HG03108 (cell line): ENCODE measurements around the gene SOX5.
"Not testable (repeated sequence)": the region's sequence is repeated elsewhere in the genome, so short reads cannot be mapped to it uniquely, and the experiment has no call there.

Experiments
- ATAC-seq: cut with Tn5 transposase; IDR thresholded peaks from one replicate; pipeline ENCODE4 v1.9.1; 2021; ENCODE audit warnings: moderate library complexity; ENCODE audit not compliant: unreplicated experiment

Gene SOX5

DNA sequence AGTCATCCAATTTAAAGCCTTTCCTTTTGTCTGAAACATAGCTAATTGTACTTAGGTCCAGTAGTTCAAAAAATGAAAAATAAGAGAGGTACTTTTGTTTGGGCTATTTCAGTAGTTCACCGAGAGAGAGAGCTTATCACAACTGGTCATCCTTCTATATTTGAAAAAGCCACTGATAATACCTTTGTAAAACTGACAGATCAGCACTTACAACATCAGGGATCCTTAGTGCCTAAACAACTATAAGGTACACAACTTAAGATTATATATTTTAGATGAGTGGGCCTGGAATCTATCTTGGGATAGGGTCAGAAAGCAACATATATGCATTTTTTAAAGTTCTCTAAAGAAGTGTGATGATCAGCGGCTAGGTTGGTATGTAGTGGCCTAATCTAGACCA is 97.9 kb downstream of the SOX5 start:
- no peak for ATAC-seq

DNA sequence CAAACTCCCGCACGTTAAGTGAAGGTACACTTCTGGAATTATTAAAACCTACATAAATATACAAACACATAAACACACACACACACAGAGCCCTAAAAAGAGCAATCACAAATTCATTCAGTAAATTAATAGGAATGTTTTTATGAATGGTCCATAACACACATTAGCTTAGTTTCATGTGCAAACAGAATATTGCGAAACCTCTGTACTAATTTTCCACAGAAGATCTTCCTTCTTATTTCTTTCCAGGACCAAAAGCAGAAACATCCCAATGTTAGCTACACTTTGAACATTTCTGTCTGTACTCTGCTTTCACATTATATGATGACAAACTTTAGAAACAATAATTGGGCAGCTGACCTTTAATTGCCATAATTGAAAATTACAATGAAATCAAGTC is 101.6 kb downstream of the SOX5 start:
- no peak for ATAC-seq

DNA sequence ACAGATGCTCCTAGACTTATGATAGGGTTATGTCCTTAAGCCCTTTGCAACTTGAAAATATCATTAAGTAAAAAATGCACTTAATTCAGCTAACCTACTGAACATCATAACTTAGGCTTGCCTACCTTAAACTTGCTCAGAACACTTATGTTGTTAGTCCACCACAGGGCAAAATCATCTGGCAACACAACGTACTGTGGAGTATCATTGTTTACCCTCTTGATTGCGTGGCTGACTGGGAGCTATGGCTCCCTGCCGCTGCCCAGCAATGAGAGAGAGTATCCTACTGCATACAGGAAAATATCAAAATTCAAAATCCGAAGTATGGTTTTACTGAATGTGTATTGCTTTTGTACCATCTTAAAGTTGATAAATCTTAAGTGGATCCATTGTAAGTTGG is 105.5 kb downstream of the SOX5 start:
- ATAC-seq = no peak

DNA sequence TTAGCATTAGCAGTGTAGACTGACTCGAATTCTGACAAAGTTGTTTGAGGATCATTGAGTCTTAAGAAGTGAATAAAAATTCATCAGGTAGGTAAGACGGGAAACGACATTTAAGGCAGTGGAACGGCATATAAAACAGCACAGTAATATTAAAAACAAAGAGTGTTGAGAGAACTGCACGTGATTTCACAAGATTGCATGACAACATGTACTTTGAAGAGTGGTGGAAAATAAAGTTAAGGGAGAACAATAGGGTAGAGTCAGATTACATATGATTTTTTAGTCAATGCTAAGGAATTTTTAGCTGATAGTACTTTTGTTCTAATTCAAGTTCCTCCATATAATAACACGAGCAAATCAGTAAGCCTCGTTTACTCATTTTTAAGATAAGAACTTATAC is 115.4 kb downstream of the SOX5 start:
- ATAC-seq = no peak

DNA sequence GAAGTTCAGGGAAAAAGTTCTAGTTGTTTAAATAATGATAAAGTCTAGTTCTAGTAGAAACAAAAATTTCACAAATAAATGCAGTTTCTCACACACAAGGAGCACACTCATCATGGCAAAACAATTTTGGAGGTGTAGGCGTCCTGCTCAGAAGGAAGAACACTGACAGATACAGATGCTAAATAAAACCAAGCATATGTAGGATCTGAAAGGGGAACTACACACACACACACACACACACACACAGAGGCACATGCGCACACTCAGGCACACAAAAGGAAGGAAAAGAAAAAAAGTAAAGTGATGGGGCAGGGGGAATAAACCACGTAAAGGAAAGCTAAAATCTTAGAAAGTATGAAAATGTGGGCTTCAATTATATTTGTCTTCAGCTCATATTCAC is 117.7 kb downstream of the SOX5 start:
- ATAC-seq = no peak

DNA sequence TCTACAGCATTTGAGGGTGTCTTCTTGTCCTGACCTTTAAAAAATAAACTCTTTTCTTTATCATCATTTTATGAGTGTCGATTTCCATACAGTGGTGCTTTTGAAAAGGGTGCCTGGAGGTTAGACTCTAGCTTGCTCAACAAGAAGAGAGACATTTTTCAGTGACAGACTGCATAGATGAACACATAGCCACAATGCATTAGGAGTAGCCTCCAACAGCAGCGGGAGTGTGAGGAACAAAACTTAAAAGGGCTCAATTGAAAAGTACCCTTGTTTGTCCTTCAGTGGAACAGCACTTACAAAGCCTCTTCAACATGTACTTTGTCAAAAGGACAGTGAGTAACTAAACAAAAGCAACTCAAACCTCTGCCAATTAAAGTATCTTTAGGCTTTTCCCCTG is 119.3 kb downstream of the SOX5 start:
- ATAC-seq = no peak

DNA sequence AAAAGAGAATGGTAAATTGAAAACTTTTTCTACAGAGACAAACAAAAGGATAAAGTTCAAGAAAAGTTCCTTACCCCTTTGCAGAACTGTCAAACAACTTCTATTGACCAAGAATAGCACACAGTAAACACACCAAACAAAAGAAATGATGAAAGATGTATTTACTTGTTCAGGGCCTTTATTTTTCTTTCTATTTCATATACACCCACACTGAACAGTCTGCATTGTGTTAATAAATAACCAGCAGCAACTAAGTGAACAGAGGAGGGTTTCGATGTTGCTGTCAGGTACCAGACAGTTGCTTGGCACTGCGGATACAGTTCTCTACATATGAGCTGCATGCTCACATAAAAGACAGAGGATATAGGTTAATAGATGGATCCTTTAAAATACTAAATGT is 122.1 kb downstream of the SOX5 start:
- ATAC-seq = no peak

DNA sequence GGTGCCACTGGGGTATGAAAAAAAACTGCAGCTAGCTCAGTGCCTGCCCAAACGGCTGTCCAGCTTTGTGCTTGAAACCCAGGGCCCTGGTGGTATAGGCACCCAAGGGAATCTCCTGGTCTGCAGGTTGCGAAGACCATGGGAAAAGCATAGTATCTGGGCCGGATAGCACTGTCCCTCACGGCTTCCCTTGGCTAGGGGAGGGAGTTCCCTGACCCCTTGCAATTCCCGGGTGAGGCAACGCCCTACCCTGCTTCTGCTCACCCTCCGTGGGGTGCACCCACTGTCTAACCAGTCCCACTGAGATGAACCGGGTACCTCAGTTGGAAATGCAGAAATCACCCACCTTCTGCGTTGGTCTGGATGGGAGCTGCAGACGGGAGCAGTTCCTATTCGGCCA is 124.3 kb downstream of the SOX5 start:
- not testable (repeated sequence) for ATAC-seq

DNA sequence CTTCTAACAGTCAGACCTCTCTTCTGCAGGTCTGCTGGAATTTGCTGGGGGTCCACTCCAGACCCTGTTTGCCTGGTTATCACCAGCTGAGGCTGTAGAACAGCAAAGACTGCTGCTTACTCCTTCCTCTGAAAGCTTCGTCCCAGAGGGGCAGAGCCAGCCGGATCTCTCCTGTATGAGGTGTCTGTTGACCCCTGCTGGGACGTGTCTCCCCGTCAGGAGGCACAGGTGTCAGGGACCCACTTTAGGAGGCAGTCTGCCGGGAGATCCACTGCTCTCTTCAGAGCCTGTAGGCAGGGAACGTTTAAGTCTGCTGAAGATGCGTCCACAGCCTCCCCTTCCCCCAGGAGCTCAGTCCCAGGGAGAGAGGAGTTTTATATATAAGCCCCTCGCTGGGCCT is 125.1 kb downstream of the SOX5 start:
- no peak for ATAC-seq

DNA sequence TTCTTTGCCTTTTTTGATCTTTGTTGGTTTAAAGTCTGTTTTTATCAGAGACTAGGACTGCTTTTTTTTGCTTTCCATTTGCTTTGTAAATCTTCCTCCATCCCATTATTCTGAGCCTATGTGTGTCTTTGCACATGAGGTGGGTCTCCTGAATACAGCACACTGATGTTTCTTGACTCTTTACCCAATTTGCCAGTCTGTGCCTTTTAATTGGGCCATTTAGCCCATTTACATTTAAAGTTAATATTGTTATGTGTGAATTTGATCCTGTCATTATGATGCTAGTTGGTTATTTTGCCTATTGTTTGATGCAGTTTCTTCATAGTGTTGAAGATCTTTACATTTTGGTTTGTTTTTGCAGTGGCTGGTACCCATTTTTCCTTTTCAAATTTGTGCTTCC is 126.6 kb downstream of the SOX5 start:
- ATAC-seq = not testable (repeated sequence)

DNA sequence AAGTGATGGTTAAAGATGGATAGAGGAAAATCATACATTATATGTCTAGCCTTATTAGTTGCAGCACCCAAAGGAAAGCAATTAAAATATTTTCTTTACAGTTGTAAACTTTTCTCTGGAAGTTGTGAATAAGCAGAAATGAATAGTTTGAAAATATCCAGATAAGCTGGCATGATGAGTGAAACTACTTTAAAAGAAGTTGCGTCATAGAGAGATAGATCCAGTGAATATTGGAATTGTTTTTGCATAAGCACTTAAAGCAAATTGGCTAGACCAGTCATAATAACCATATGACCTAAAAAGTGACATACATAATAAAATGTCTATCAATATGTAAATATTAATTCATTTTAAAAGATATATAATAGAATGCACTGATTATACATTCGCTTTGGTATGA is 132.1 kb downstream of the SOX5 start:
- ATAC-seq = no peak

DNA sequence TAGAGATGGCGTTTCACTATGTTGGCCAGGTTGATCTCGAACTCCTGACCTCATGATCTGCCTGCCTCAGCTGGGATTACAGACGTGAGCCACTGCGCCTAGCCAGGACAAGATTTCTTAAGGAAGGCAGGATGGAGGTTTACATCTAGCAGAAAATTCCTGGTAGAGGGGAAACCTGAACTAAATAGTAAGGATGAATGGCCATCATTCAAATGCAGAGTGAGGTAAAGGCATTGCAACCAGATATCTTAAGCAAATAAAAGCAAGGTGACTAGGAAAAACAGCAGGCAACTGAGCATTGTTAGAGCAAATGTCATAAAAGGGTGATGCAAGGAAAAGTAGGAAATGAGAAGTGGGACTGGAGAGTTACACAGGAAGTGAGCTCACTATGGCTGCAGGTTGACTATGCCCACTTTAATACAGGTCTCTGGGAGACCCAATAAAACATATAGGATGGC is 133.0 kb downstream of the SOX5 start:
- ATAC-seq = no peak

DNA sequence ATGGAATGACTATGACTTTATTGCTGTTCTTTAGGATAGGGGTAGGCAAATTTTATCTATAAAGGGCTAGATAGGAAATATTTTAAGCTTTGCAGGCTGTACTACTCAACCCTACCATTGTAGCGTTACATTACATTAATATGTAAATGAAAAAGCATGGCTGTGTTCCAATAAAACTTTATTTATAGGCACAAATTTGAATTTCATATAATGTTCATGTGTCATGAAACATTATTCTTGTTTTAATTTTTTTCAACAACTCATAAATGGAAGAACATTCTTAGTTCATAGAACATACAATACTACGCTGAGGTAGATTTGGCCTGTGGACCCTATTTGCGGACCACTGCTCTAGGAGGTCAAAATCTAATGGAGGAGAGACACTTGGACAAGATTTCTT is 133.7 kb downstream of the SOX5 start:
- no peak for ATAC-seq

DNA sequence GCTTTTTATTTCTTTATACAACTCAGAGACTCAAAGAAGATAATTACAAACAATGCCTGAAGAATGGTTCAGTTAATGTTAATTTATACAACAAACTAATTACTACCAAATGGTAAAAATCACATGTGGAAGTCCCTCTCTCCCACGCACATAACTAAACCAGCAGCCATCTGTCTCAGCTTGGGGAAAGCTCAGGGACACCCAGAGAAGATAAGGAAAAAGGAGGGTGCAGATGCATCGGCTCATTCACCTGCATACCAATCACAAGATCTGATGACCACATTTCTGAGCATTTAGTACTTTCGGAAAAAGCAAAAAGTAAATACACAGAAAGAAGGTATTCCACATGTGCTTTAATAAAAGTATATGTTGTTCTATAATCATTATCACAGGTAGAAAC is 136.3 kb downstream of the SOX5 start:
- no peak for ATAC-seq

DNA sequence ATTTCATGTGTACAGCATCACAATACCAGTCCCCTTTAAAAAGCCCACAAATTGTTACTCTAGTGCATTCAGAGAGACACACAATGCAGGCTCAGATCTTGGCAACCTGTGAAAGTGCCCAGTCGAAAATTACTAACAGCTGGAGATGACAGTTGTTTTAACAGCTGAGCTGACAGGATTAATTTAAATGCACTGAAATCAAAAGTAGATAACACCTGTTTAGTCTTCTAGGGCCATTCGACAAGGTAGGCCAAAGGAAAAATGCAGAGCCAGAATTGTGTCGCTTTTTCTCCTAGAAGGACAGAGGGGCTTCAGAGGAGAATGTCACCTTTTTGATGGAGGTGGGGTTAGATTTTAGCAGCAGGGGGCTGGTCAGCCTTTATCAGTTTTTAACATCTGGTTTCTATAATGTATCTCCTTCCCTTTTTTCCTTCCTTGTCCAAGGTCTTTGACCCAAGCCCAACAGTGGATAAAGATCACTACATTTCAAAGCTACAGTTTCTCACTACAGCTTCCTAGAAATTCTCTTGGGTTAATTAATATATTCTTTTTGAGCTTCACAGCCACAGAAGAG is 139.1 kb downstream of the SOX5 start:
- ATAC-seq = no peak

DNA sequence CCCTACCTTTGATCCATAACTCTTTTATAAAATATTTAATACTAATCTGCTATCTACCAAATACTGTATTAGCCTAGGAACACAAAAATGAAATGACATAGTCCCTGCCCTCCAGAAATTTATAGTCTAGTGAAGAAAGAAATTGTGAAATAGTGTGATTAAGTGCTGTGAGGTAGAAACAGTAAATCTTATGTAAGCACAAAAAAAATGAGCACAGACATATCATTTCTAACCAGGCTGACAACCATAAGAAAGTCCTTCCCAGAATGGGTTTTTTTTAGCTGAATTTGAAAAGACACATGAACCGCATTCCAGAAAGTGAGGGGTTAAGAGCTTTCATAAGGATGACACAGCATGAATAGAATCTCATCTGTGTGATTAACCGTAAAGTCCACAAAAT is 145.9 kb downstream of the SOX5 start:
- no peak for ATAC-seq

DNA sequence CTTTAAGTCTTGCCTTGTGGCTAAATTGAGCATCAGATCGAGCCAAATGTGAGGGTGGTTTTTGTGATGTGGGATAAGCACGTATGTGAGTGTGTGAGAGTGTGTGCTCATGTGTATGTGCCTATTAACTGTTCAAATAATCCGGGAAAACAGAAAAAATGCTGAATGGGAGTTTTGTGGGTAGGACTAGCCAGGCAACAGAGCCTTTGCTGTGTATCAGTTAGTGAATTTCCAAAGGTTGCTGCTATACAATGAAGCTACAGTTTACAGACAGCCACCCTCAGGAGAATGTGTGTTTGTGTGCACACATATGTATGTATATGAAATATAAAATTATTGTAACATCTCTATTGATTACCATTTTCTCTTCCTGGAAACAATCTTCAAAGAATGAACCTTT is 154.0 kb downstream of the SOX5 start:
- ATAC-seq = no peak

DNA sequence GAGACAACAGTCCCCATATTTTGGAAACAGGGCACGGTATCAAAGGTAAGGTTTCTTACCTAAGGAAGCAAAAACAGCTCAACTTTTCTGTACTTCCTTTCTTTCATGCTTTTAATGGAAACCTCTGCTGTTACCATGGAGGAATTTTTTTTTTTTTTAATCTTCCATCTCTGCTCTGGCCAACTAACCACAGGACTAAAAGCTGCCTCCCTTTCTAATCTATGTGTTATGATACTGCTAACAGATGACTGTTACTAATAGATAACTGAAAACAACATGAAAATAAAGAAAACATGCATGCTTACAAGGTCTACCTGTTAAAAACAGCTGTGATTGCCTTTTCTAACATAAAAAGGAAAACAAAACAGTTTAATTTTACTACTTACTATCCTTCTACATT is 168.4 kb downstream of the SOX5 start:
- no peak for ATAC-seq

DNA sequence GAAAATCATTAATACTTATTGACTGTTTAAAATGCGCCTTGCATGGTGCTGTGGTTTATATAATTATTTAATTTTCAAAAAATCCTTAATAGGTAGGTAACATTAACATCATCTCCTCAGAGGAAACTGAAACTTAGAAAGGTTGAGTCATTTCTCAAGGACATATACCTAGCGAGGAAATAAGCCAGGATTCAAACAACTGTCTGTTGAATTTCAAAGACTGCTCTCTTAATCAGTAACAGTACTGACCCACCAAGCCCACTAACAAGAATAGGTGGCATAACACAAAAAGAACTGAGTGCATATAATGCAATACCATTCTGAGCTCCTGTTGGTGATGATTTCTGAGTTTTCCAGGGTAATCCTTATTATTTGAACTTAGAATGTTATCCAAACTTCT is 174.3 kb downstream of the SOX5 start:
- ATAC-seq = no peak

DNA sequence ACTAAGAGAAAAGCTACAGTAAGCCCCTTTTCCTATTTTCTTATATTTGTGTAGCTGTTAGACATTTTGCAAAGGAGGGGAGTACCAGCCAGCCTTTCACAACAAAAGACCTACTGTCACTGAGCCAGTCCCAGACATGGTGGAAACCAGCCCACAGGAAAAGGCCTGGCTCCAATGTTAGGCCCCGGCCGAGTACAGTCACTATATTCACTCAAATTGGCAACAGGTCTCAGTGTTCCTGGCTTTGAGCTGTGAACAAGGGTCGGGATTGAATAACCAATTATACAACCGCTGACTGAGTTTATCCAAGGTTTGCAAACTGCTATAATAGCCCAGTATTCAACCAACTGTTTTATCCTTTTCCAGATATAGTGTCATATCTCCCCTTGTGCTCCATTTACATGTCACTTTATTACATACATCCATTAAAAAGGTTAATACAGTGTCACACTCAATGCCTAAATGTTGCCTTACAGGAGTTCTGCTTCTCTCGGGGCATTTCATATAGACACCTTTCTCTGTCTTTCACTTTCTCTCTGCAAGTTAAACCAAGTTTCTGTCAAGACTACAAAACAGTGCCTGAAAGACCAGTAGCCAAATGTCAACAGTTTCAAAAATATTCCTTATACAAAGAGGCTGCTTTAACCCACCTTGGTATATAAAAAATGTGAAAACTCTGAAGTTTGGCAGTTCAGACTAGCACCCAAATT is 178.1 kb downstream of the SOX5 start:
- ATAC-seq = no peak

DNA sequence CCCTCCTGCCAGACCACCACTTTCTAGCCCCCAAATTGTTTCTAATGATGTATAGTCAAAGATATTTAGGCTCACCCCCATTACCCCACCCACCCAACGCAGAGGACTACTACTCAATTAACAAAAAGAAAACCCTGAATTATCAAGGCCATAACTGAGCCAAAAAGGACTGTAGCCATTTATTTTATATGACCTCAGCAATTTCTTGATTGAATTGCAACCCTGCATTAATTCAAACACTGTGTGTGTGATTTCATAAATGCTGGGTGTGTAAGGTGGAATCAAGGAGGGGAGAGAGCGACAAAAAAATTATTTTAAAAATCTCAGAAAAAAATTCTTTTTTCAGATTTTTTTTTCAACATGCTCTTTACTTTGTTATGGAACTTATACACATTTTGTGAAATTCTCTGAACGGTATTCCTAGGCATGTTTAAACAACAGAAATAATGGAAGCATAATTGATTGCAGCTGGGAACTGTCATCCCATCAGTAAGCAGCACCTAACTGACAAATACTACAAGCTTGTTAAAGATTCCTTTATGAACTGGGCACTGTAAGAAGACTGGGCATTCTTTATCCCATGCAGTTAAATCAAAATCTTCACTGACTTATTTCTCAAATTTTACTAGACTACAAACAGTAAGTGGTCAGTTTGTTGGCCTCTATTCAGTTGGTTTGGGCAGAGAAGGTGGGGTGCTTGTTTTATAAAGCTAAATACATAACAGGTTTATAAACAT is 179.1 kb downstream of the SOX5 start:
- ATAC-seq = no peak

DNA sequence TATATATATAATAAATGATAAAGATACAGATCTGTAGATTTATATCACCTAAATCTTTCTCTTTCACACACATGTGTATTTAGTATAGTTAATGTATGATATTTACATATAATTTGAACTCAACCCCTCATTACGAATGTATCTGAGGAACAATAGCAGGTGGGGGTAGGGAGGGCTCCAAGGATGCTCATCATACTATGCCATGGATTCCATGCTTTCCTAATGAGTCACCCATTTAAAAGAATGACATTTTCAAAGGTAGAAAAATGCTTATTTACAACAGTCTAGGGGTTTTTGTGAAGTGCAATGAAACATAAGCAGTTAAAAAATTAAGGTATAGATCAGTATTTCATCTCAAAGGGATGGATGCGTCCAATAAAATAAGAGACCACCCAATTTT is 181.6 kb downstream of the SOX5 start:
- no peak for ATAC-seq
